Measurements from ENCODE around the gene NDST4.

The NDST4 gene

DNA sequence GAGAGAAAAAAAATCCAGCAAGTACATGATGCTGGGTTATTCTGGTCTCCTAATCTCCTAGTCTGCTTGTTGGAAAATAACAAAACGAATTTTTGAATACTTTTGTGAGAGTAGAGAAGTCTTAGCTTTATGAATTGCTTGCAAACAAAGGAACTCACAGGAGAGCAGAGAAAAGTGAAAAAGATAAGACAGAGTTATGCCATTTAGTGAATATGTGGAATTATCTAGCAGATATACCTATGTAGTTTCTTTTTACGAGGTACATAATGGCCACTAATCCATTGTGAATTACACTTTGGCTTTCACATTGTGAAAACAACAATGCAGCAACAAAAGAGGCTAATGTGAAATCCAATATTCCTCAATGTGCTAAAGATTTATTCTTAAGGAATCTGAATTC is 226.7 kb downstream of the NDST4 start:
- Histone ChIP-seq H3K27ac (ENCODE audit: low read depth, low read length) (no peak overlapping the region), H3F3A (ENCODE audit: control insufficient read depth, insufficient read depth) (no peaks in the 10 kb centered on the region), H3K4me3 (ENCODE audit: low read length) (no peak overlapping the region), H4K20me1 (ENCODE audit: control insufficient read depth, insufficient read depth, low read depth, low read length) (no peaks in the 10 kb centered on the region), H3K27me3 (ENCODE audit: control insufficient read depth, low read length) (no peaks in the 10 kb centered on the region), H3K36me3 (ENCODE audit: control insufficient read depth, low read length) (no peaks in the 10 kb centered on the region), H3K9me3 (ENCODE audit: control insufficient read depth, insufficient read depth, low read length) (no peaks in the 10 kb centered on the region), H3K79me2 (ENCODE audit: control insufficient read depth, low read length) (no peaks in the 10 kb centered on the region), H3K9me2 (replicated peaks; ENCODE audit: control insufficient read depth, low read length) (no peaks in the 10 kb centered on the region), H3K4me2 (ENCODE audit: low read length) (no peak overlapping the region), H3K4me1 (ENCODE audit: control insufficient read depth, low read length) (no peaks in the 10 kb centered on the region)
- TF ChIP-seq, protein P1, sequence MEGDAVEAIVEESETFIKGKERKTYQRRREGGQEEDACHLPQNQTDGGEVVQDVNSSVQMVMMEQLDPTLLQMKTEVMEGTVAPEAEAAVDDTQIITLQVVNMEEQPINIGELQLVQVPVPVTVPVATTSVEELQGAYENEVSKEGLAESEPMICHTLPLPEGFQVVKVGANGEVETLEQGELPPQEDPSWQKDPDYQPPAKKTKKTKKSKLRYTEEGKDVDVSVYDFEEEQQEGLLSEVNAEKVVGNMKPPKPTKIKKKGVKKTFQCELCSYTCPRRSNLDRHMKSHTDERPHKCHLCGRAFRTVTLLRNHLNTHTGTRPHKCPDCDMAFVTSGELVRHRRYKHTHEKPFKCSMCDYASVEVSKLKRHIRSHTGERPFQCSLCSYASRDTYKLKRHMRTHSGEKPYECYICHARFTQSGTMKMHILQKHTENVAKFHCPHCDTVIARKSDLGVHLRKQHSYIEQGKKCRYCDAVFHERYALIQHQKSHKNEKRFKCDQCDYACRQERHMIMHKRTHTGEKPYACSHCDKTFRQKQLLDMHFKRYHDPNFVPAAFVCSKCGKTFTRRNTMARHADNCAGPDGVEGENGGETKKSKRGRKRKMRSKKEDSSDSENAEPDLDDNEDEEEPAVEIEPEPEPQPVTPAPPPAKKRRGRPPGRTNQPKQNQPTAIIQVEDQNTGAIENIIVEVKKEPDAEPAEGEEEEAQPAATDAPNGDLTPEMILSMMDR (IDR thresholded peaks at IDR 0.05; ENCODE audit: low read depth, low read length, poor library complexity, severe bottlenecking): no peak
- TF ChIP-seq EZH2phosphoT487 (IDR thresholded peaks at IDR 0.05; ENCODE audit: borderline replicate concordance, low read length): no peak

GRCh38 chr4:114883641-114884040 is 229.8 kb downstream of the NDST4 start:
- Histone ChIP-seq H3K9me2 (replicated peaks; ENCODE audit: control insufficient read depth, low read length) (no peaks in the 10 kb centered on the region), H3K27ac (ENCODE audit: low read depth, low read length) (no peak overlapping the region), H4K20me1 (ENCODE audit: control insufficient read depth, insufficient read depth, low read depth, low read length) (no peaks in the 10 kb centered on the region), H3K4me2 (ENCODE audit: low read length) (no peak overlapping the region), H3K36me3 (ENCODE audit: control insufficient read depth, low read length) (no peaks in the 10 kb centered on the region), H3K9me3 (ENCODE audit: control insufficient read depth, insufficient read depth, low read length) (no peaks in the 10 kb centered on the region), H3F3A (ENCODE audit: control insufficient read depth, insufficient read depth) (no peaks in the 10 kb centered on the region), H3K79me2 (ENCODE audit: control insufficient read depth, low read length) (no peaks in the 10 kb centered on the region), H3K4me3 (ENCODE audit: low read length) (no peak overlapping the region), H3K27me3 (ENCODE audit: control insufficient read depth, low read length) (no peaks in the 10 kb centered on the region), H3K4me1 (ENCODE audit: control insufficient read depth, low read length) (no peaks in the 10 kb centered on the region)
- TF ChIP-seq EZH2phosphoT487 (IDR thresholded peaks at IDR 0.05; ENCODE audit: borderline replicate concordance, low read length): no peak
- TF ChIP-seq, protein P1 (IDR thresholded peaks at IDR 0.05; ENCODE audit: low read depth, low read length, poor library complexity, severe bottlenecking): no peak

DNA sequence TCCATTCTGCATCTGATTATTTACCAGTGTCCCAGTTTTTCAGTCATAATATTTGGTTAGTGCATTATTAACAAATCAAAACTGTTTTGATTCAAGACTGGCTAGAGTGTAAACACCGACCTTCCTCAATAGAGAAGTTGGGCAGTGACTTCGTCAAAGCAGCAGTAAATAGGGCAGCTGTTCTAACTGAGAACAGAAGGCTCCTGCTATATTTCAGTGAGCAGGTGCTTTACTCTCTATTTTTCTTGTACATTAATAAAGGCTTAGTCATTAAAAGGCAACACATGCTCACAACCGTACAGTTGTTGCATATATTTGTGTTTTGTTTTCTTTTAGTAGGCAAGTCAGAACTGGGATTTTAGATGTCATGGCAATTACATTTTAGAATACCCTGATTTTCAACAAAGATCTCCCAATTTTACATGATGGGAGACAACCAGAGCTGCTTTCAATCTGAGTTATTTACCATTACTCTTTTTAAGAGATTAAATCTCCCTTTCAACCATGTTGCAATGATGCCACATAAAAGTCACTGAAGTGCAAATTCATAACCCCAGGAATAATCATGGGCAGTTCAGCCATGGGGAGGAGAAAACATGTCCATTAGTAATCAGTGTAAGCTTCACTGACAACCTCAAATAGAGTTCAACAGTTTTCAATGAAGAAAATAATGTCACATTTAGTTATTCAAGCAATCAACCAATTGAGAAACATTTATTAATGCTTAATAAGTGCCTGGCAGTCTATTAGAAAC is 233.3 kb downstream of the NDST4 start:
- no peaks in the 10 kb centered on the region for H3K27me3 ChIP-seq (ENCODE audit: control insufficient read depth, low read length)
- no peaks in the 10 kb centered on the region for H4K20me1 ChIP-seq (ENCODE audit: control insufficient read depth, insufficient read depth, low read depth, low read length)
- H3K79me2 ChIP-seq (ENCODE audit: control insufficient read depth, low read length): no peaks in the 10 kb centered on the region
- H3K4me3 ChIP-seq (ENCODE audit: low read length): no peak overlapping the region
- no peaks in the 10 kb centered on the region for H3K4me1 ChIP-seq (ENCODE audit: control insufficient read depth, low read length)
- no peaks in the 10 kb centered on the region for H3K36me3 ChIP-seq (ENCODE audit: control insufficient read depth, low read length)
- TF ChIP-seq, protein P1 (IDR thresholded peaks at IDR 0.05; ENCODE audit: low read depth, low read length, poor library complexity, severe bottlenecking): no peak
- no peak for TF ChIP-seq EZH2phosphoT487 (IDR thresholded peaks at IDR 0.05; ENCODE audit: borderline replicate concordance, low read length)
- no peaks in the 10 kb centered on the region for H3F3A ChIP-seq (ENCODE audit: control insufficient read depth, insufficient read depth)
- H3K4me2 ChIP-seq (ENCODE audit: low read length): no peak overlapping the region
- no peak overlapping the region for H3K27ac ChIP-seq (ENCODE audit: low read depth, low read length)
- H3K9me3 ChIP-seq (ENCODE audit: control insufficient read depth, insufficient read depth, low read length): no peaks in the 10 kb centered on the region
- no peaks in the 10 kb centered on the region for H3K9me2 ChIP-seq (replicated peaks; ENCODE audit: control insufficient read depth, low read length)

Measured in DOHH2 (cell line).